OCI-LY1 (cell line): Measurements from ENCODE around the gene PLEKHH1.

ENCODE experiments used
- CTCF ChIP-seq: fragments of 200-600 bp; sonication (generic), shearing (Covaris generic); IDR thresholded peaks from 2 replicates; pipeline ENCODE4 v1.5.1; 2017; ENCODE audit warnings: mild to moderate bottlenecking, antibody characterized with exemption, low read length, moderate library complexity, mixed read lengths
- EZH2 ChIP-seq: fragments of 200-600 bp; sonication (generic), shearing (Covaris generic); IDR thresholded peaks from 2 replicates; pipeline ENCODE4 v1.8.0; 2017; ENCODE audit warnings: borderline replicate concordance, mixed run types, mild to moderate bottlenecking, antibody characterized with exemption, low read length, moderate library complexity, mixed read lengths

- TF ChIP-seq EZH2 (no peak), CTCF (no peak)
Measured at GRCh38 chr14:67529947-67530935, 2.8 kb upstream of the PLEKHH1 start.
